ENCODE data around the gene RADX. TPM values are rescaled to one million over a fixed set of nuclear protein-coding genes. Genes with fewer than 3 reads are reported as not detected.

Gene RADX
- total and polyA plus RNA-seq, 12 donors, result 0.60 to 39.9 (median 4.2) TPM

GRCh38 chrX:106680716-106681115, 68.9 kb downstream of the RADX start:
- WGBS, 4 donors, result 37 to 72% (median 66%) methylated on average over 2 of the region's 2 CpGs
- H3K27me3 ChIP-seq, result peaks cover 23% of the 10 kb centered on the region
- intact Hi-C loops (cut with DNase I), result no loop called here
- H3K4me1 ChIP-seq (replicated peaks in 1 of 2), result no peaks in the 10 kb centered on the region
- H3K9me3 ChIP-seq (replicated peaks in 1 of 3), result no peaks in the 10 kb centered on the region
- no peak overlapping the region for H3K4me3 ChIP-seq
- no peaks in the 10 kb centered on the region for H3K36me3 ChIP-seq (replicated peaks in 1 of 2)
- no peak for DNase-seq
- TF ChIP-seq CTCF (IDR thresholded peaks at IDR 0.05) (no peak), POLR2A (IDR thresholded peaks at IDR 0.05) (no peak)
- no peak overlapping the region for H3K27ac ChIP-seq

GRCh38 chrX:106684207-106684606, 72.4 kb downstream of the RADX start:
- 78 to 90% (median 88%) methylated on average over 3 to 4 of the region's 4 CpGs for WGBS, 4 donors
- no peak for TF ChIP-seq CTCF (IDR thresholded peaks at IDR 0.05)
- no peak for TF ChIP-seq POLR2A (IDR thresholded peaks at IDR 0.05)

GRCh38 chrX:106692425-106693065, 80.8 kb downstream of the RADX start:
- H3K27me3 ChIP-seq, result peaks cover 6% of the 10 kb centered on the region
- no peaks in the 10 kb centered on the region for H3K9me3 ChIP-seq (replicated peaks in 1 of 3)
- no peaks in the 10 kb centered on the region for H3K36me3 ChIP-seq (replicated peaks in 1 of 2)
- H3K4me3 ChIP-seq, result no peak overlapping the region
- H3K4me1 ChIP-seq (replicated peaks in 1 of 2), result no peaks in the 10 kb centered on the region
- 67 to 88% (median 79%) methylated on average over 7 of the region's 7 CpGs for WGBS, 4 donors
- DNase-seq, result no peak
- H3K27ac ChIP-seq, result no peak overlapping the region
- intact Hi-C loops (cut with DNase I), result no loop called here
- TF ChIP-seq POLR2A (IDR thresholded peaks at IDR 0.05) (no peak), CTCF (IDR thresholded peaks at IDR 0.05) (no peak)

More at GRCh38 chrX:106684207-106684606, 72.4 kb downstream of the RADX start:
- DNase-seq, result no peak
- H3K36me3 ChIP-seq (replicated peaks in 1 of 2), result no peaks in the 10 kb centered on the region
- peaks cover 23% of the 10 kb centered on the region for H3K27me3 ChIP-seq
- no peaks in the 10 kb centered on the region for H3K9me3 ChIP-seq (replicated peaks in 1 of 3)
- intact Hi-C loops (cut with DNase I), result no loop called here
- H3K27ac ChIP-seq, result no peak overlapping the region
- no peak overlapping the region for H3K4me3 ChIP-seq
- no peaks in the 10 kb centered on the region for H3K4me1 ChIP-seq (replicated peaks in 1 of 2)

- Histone ChIP-seq H3K36me3 (replicated peaks in 1 of 2) (no peaks in the 10 kb centered on the region), H3K27ac (no peak overlapping the region), H3K4me1 (replicated peaks in 1 of 2) (no peaks in the 10 kb centered on the region), H3K27me3 (peaks cover 15% of the 10 kb centered on the region), H3K9me3 (replicated peaks in 1 of 3) (no peaks in the 10 kb centered on the region), H3K4me3 (no peak overlapping the region)
- 43 to 78% (median 62%) methylated on average over 3 of the region's 3 CpGs for WGBS, 4 donors
- intact Hi-C loops (cut with DNase I), result no loop called here
- no peak for DNase-seq
- no peak for TF ChIP-seq POLR2A (IDR thresholded peaks at IDR 0.05)
- TF ChIP-seq CTCF (IDR thresholded peaks at IDR 0.05), result no peak
These were observed 84.7 kb downstream of the RADX start for GRCh38 chrX:106696502-106696901.
